ENCODE results near the gene GRK5.
"Not testable (repeated sequence)": the region's sequence is repeated elsewhere in the genome, so short reads cannot be mapped to it uniquely, and the experiment has no call there.

GRK5 gene

GRCh38 chr10:119272338-119272734 lies 65.0 kb downstream of the GRK5 start:
- H3K27me3 ChIP-seq (ENCODE audit: control insufficient read depth, insufficient read depth, low read length); H3K9ac ChIP-seq (ENCODE audit: low read depth, low read length); H3K4me3 ChIP-seq (ENCODE audit: low read depth, low read length); H3K9me3 ChIP-seq (ENCODE audit: control insufficient read depth, insufficient read depth, low read length); H3K36me3 ChIP-seq (ENCODE audit: control insufficient read depth, insufficient read depth, low read length); H3K4me1 ChIP-seq (ENCODE audit: control insufficient read depth, insufficient read depth, low read length): not testable (repeated sequence)

GRCh38 chr10:119272736-119273135 lies 65.4 kb downstream of the GRK5 start:
- Histone ChIP-seq H3K9me3 (ENCODE audit: control insufficient read depth, insufficient read depth, low read length) (no peaks in the 10 kb centered on the region), H3K4me3 (ENCODE audit: low read depth, low read length) (no peak overlapping the region), H3K4me1 (ENCODE audit: control insufficient read depth, insufficient read depth, low read length) (no peaks in the 10 kb centered on the region), H3K9ac (ENCODE audit: low read depth, low read length) (no peak overlapping the region), H3K36me3 (ENCODE audit: control insufficient read depth, insufficient read depth, low read length) (no peaks in the 10 kb centered on the region), H3K27me3 (ENCODE audit: control insufficient read depth, insufficient read depth, low read length) (no peaks in the 10 kb centered on the region)

- Histone ChIP-seq H3K27me3 (ENCODE audit: control insufficient read depth, insufficient read depth, low read length) (no peaks in the 10 kb centered on the region), H3K9me3 (ENCODE audit: control insufficient read depth, insufficient read depth, low read length) (no peaks in the 10 kb centered on the region), H3K36me3 (ENCODE audit: control insufficient read depth, insufficient read depth, low read length) (no peaks in the 10 kb centered on the region), H3K4me1 (ENCODE audit: control insufficient read depth, insufficient read depth, low read length) (no peaks in the 10 kb centered on the region), H3K4me3 (ENCODE audit: low read depth, low read length) (no peak overlapping the region), H3K9ac (ENCODE audit: low read depth, low read length) (no peak overlapping the region)
Measured at GRCh38 chr10:119273413-119273812, 66.0 kb downstream of the GRK5 start.

GRCh38 chr10:119274519-119275045 lies 67.2 kb downstream of the GRK5 start:
- Histone ChIP-seq H3K9me3 (ENCODE audit: control insufficient read depth, insufficient read depth, low read length) (no peaks in the 10 kb centered on the region), H3K27me3 (ENCODE audit: control insufficient read depth, insufficient read depth, low read length) (no peaks in the 10 kb centered on the region), H3K36me3 (ENCODE audit: control insufficient read depth, insufficient read depth, low read length) (no peaks in the 10 kb centered on the region), H3K9ac (ENCODE audit: low read depth, low read length) (no peak overlapping the region), H3K4me1 (ENCODE audit: control insufficient read depth, insufficient read depth, low read length) (no peaks in the 10 kb centered on the region), H3K4me3 (ENCODE audit: low read depth, low read length) (no peak overlapping the region)

GRCh38 chr10:119275085-119275484 lies 67.7 kb downstream of the GRK5 start:
- no peak overlapping the region for H3K4me3 ChIP-seq (ENCODE audit: low read depth, low read length)
- H3K36me3 ChIP-seq (ENCODE audit: control insufficient read depth, insufficient read depth, low read length) = no peaks in the 10 kb centered on the region
- no peaks in the 10 kb centered on the region for H3K4me1 ChIP-seq (ENCODE audit: control insufficient read depth, insufficient read depth, low read length)
- no peaks in the 10 kb centered on the region for H3K27me3 ChIP-seq (ENCODE audit: control insufficient read depth, insufficient read depth, low read length)
- no peaks in the 10 kb centered on the region for H3K9me3 ChIP-seq (ENCODE audit: control insufficient read depth, insufficient read depth, low read length)
- H3K9ac ChIP-seq (ENCODE audit: low read depth, low read length) = no peak overlapping the region

- not testable (repeated sequence) for H3K36me3 ChIP-seq (ENCODE audit: control insufficient read depth, insufficient read depth, low read length); H3K4me3 ChIP-seq (ENCODE audit: low read depth, low read length); H3K9me3 ChIP-seq (ENCODE audit: control insufficient read depth, insufficient read depth, low read length); H3K27me3 ChIP-seq (ENCODE audit: control insufficient read depth, insufficient read depth, low read length); H3K9ac ChIP-seq (ENCODE audit: low read depth, low read length); H3K4me1 ChIP-seq (ENCODE audit: control insufficient read depth, insufficient read depth, low read length)
Measured at GRCh38 chr10:119276194-119276593, 68.8 kb downstream of the GRK5 start.

- Histone ChIP-seq H3K9ac (ENCODE audit: low read depth, low read length) (no peak overlapping the region), H3K27me3 (ENCODE audit: control insufficient read depth, insufficient read depth, low read length) (no peaks in the 10 kb centered on the region), H3K36me3 (ENCODE audit: control insufficient read depth, insufficient read depth, low read length) (no peaks in the 10 kb centered on the region), H3K9me3 (ENCODE audit: control insufficient read depth, insufficient read depth, low read length) (no peaks in the 10 kb centered on the region), H3K4me1 (ENCODE audit: control insufficient read depth, insufficient read depth, low read length) (no peaks in the 10 kb centered on the region), H3K4me3 (ENCODE audit: low read depth, low read length) (no peak overlapping the region)
Measured at GRCh38 chr10:119278126-119278709, 70.8 kb downstream of the GRK5 start.

- no peaks in the 10 kb centered on the region for H3K4me1 ChIP-seq (ENCODE audit: control insufficient read depth, insufficient read depth, low read length)
- no peak overlapping the region for H3K9ac ChIP-seq (ENCODE audit: low read depth, low read length)
- H3K27me3 ChIP-seq (ENCODE audit: control insufficient read depth, insufficient read depth, low read length) = no peaks in the 10 kb centered on the region
Measured at GRCh38 chr10:119279441-119279840, 72.1 kb downstream of the GRK5 start.

GRCh38 chr10:119281581-119282071 lies 74.3 kb downstream of the GRK5 start:
- H3K4me1 ChIP-seq (ENCODE audit: control insufficient read depth, insufficient read depth, low read length) = no peaks in the 10 kb centered on the region
- H3K27me3 ChIP-seq (ENCODE audit: control insufficient read depth, insufficient read depth, low read length) = no peaks in the 10 kb centered on the region
- no peaks in the 10 kb centered on the region for H3K36me3 ChIP-seq (ENCODE audit: control insufficient read depth, insufficient read depth, low read length)
- no peak overlapping the region for H3K4me3 ChIP-seq (ENCODE audit: low read depth, low read length)
- H3K9ac ChIP-seq (ENCODE audit: low read depth, low read length) = no peak overlapping the region
- H3K9me3 ChIP-seq (ENCODE audit: control insufficient read depth, insufficient read depth, low read length) = no peaks in the 10 kb centered on the region

More at GRCh38 chr10:119279441-119279840, 72.1 kb downstream of the GRK5 start:
- Histone ChIP-seq H3K4me3 (ENCODE audit: low read depth, low read length) (no peak overlapping the region), H3K36me3 (ENCODE audit: control insufficient read depth, insufficient read depth, low read length) (no peaks in the 10 kb centered on the region), H3K9me3 (ENCODE audit: control insufficient read depth, insufficient read depth, low read length) (no peaks in the 10 kb centered on the region)

GRCh38 chr10:119282446-119282845 lies 75.1 kb downstream of the GRK5 start:
- no peak overlapping the region for H3K9ac ChIP-seq (ENCODE audit: low read depth, low read length)
- no peaks in the 10 kb centered on the region for H3K36me3 ChIP-seq (ENCODE audit: control insufficient read depth, insufficient read depth, low read length)
- H3K4me3 ChIP-seq (ENCODE audit: low read depth, low read length) = no peak overlapping the region
- H3K9me3 ChIP-seq (ENCODE audit: control insufficient read depth, insufficient read depth, low read length) = no peaks in the 10 kb centered on the region
- no peaks in the 10 kb centered on the region for H3K27me3 ChIP-seq (ENCODE audit: control insufficient read depth, insufficient read depth, low read length)
- H3K4me1 ChIP-seq (ENCODE audit: control insufficient read depth, insufficient read depth, low read length) = no peaks in the 10 kb centered on the region

- Histone ChIP-seq H3K4me1 (ENCODE audit: control insufficient read depth, insufficient read depth, low read length) (no peaks in the 10 kb centered on the region), H3K36me3 (ENCODE audit: control insufficient read depth, insufficient read depth, low read length) (no peaks in the 10 kb centered on the region), H3K4me3 (ENCODE audit: low read depth, low read length) (no peak overlapping the region), H3K9me3 (ENCODE audit: control insufficient read depth, insufficient read depth, low read length) (no peaks in the 10 kb centered on the region), H3K9ac (ENCODE audit: low read depth, low read length) (no peak overlapping the region), H3K27me3 (ENCODE audit: control insufficient read depth, insufficient read depth, low read length) (no peaks in the 10 kb centered on the region)
Measured at GRCh38 chr10:119283387-119283786, 76.0 kb downstream of the GRK5 start.

GRCh38 chr10:119283818-119284217 lies 76.4 kb downstream of the GRK5 start:
- no peaks in the 10 kb centered on the region for H3K36me3 ChIP-seq (ENCODE audit: control insufficient read depth, insufficient read depth, low read length)
- H3K9me3 ChIP-seq (ENCODE audit: control insufficient read depth, insufficient read depth, low read length) = no peaks in the 10 kb centered on the region
- no peaks in the 10 kb centered on the region for H3K27me3 ChIP-seq (ENCODE audit: control insufficient read depth, insufficient read depth, low read length)
- no peak overlapping the region for H3K4me3 ChIP-seq (ENCODE audit: low read depth, low read length)
- H3K4me1 ChIP-seq (ENCODE audit: control insufficient read depth, insufficient read depth, low read length) = no peaks in the 10 kb centered on the region
- H3K9ac ChIP-seq (ENCODE audit: low read depth, low read length) = no peak overlapping the region
